T-helper 1 cell treated with Interleukin-12 subunit alpha and Interleukin-12 subunit beta and Interleukin-4 antibody, amounts not matched to agents 30 ng/mL and 1 ng/mL, for 36 hours (primary cell): ENCODE measurements around the gene SLC1A1. TPM values are rescaled to one million over a fixed set of nuclear protein-coding genes. Genes with fewer than 3 reads are reported as not detected.
"Not testable (repeated sequence)": the region's sequence is repeated elsewhere in the genome, so short reads cannot be mapped to it uniquely, and the experiment has no call there.

Experiments used
- intact Hi-C: fragments of 100-400 bp; cut with micrococcal nuclease; formaldehyde crosslinking; loops from one replicate; pipeline ENCODE4 v1.15.1; 2024
- total RNA-seq: library from RNA; stranded (reverse); gene quantifications from 2 replicates; pipeline ENCODE4 v1.2.3, GENCODE V29; 2022

Gene SLC1A1
- total RNA-seq, 1 donor from 2014 or later: 0.12 TPM

- intact Hi-C loops: no loop called here
These were observed 14.0 kb downstream of the SLC1A1 start for GRCh38 chr9:4504250-4504649.

DNA sequence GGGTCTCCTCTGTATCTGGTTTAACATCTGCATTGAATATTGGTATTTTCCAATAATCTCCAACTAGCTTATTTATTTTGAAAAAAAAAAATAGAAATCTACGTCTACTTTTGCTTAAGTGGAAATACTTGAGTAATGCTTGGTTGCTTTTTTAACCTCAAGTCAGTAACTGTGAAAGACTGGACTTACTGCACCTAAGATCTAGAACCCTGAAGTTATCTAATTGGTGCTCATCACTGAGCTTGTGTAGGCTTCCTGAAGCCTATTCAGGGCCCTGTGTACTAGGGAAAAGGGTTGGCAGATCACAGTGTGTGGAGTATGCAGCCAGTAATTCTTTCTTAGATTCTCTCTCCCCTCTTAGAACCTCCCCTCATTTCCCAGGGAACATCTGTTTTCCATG is 16.2 kb downstream of the SLC1A1 start:
- intact Hi-C loops: no loop called here

DNA sequence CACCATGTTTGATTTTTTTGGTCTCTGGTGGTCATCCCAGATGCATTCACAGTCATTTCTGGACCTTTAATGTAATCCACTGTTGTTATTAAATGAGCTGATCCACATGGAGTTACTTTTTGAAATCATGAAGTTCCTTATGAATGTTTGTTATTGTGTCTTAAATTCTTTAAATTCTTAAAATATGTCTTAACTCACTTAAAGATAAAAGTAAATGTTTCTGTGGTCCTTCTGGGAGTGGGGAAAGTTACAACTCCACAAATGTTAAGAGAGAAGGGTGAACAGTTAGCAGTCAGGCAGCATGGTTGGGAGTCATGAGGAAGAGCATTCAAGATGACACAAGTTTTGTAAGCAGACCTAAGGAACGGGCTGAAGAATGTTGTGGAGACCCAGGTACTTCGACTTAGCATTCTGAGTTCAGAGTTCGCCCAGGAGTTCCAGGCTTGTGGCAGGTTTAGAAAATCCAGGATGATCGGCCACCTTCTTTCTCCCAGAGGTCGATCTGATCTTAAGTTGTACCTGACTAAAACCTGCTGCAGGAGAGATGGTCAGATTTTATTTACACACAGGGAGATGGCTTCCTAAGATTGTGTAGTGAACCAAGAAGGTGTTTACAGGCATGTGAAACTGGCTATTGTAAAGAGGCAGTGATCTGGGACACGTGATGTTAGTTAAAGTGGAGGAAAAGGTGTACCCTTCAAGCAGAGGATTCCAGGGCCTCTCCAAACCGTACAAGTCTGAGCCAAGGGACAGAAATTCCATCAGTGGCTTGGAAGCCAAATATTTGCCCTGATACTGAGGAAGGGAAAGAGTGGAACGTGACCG is 17.2 kb downstream of the SLC1A1 start:
- intact Hi-C loops: no loop called here

DNA sequence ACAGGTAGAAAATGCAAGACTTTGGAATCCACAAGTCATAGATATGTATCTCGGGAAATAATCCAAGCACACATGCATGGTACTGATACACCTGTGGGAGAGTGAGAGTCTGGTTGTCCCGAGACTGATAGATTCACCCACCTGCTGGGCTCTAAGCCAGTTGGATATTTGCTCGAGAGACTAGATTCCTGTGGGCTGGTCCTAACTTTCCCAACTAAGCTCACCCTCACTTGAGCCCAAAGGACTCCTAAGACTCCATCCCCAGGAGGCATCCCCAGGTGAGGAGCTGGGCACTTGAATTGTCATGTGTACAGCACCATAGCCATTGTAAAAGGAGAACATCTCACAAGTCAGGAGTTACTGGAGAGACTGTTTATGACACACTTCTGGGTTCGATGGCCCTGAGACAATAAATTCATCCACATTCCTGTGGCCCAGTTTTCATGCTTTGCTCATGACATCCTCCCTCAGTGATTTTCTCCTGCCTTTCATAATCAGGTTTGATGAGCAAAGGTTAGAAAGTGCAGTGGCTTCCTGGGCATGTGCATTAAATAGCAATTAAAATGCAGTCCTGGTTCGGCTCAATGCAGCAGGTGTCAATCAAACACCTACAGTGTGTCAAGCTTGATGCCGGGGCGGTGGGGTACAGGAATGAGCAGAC is 18.1 kb downstream of the SLC1A1 start:
- intact Hi-C loops: no loop called here

- intact Hi-C loops: no loop called here
These were observed 18.8 kb downstream of the SLC1A1 start for GRCh38 chr9:4508907-4509589.

DNA sequence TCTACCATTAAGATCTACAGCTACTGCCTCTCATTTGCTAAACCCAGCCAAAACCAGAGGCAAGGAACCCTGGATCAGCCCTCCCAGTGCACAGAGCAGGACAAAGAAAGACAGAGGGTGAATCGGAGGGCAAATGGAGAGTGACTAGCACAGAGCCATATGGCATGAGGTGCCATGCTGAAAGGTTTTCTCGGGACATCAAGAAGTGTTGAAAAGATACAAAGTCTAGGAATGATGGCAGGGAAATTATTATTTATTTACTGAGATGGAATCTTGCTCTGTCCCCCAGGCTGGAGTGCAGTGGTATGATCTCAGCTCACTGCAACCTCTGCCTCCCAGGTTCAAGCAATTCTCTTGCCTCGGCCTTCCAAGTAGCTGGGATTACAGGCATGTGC is 19.3 kb downstream of the SLC1A1 start:
- intact Hi-C loops: no loop called here

GRCh38 chr9:4510546-4511322 is 20.5 kb downstream of the SLC1A1 start:
- intact Hi-C loops: no loop called here

DNA sequence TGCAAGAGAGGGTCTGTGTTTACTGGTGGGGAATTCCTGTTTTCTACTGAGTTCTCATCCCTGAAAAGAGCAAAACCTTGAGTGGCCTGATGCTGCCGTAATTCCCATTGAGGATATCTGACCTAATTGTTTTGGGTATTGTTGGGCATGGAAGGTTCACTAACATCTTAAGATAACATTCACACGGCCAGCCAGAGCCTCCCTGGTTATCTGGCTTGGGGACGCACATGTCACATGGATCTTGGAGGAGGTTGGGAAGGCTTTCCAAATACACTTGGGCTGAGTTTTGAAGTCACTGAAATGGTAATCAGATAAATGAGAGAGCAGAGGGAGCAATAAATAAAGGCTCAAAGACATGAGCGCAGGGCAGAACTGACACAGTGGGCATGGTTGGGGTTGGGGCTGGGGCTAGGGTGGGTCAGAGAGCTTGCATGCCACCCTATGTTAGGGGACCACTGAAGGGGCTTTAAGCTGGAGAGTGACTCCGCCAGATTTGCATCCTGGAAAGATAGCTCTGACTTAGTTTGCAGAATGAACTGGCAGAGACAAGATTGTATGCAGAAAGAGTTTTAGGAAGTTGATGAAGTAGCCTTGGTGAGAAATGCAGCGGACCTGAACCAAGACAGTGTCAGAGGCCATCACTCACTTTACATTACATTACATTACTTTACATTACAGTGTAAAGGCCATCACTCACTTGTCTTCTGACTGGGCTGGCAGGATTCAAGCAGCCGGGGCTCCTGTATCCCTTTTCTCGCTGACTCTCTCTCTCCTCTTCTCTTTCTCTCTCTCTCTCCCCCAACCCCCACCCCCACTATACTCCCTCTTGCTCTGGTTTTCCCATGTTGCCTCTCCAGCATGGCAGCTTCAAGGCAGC is 24.2 kb downstream of the SLC1A1 start:
- intact Hi-C loops: no loop called here

DNA sequence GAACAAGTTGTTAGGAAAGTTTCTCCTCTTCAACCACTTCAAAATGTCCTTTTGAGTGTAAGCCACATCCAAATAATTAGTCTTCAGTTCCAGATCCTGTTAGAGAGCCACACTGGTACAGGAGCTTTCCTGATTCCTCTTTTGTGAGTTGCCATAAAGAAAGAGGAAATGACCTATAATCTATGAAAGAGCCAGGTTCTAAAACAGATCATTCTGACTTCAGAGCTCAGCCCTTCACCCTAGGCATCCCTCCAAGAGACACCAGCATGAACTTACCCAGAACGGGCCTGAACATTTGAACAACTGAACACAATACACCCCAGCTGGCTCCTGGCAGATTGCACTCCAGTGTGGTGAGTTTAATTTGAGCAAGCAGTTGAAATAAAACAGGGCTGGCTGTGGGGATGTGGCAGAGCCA is 25.7 kb downstream of the SLC1A1 start:
- intact Hi-C loops: no loop called here

DNA sequence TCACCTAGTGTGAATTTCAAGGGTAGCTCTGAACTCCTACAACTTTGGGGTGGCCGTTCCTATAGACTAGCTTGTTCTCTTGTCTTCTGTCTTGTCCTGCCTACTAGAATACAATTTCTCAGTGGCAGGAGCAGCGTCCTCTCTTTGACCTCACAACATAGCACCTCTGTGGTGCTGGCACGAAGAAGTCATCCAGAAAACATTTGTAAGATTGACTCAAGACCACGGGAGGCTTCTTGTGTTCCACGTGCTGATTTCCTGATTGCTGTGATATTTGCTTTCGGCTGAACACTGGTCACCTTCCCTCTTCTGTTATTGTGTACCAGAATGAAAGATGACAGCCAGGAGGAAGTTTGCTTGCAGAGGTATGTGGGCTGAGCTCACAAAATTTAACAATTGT is 27.0 kb downstream of the SLC1A1 start:
- intact Hi-C loops: no loop called here

DNA sequence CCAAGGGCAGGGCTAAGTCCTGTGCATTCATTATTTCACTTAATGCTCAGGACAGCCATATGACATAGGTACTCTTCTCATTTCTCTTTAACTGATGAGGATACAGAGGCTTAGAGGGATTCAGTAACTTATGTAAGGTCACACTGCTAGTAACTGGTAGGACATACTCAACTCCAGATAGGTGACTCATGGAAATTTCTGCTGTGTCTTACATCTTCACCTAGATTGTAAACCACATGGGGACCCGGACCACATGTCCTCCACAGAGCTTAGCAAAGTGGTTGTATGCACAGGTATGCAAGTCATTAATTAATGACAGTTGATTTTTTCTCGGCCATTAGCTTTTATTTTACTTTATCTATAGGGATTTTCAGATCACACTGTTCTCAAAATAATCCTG is 29.3 kb downstream of the SLC1A1 start:
- intact Hi-C loops: no loop called here

DNA sequence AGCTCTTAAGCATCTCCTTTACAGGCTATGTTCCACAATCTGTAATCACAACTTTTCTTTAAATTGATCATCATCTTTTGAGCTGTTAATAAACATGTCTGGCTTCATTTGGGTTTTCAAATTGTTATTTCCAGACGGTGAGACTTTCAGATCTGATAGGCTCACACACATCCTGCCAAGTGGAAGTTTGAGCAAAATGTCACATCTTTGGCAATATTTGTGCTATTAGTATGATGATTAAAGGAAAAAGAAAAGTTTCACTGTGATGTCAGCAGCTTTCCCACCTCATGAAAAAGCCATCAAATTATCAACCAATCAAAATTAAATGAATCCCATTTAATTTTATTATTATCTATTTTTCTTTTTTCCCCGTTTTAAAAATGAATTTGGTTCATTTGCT is 29.8 kb downstream of the SLC1A1 start:
- intact Hi-C loops: no loop called here

DNA sequence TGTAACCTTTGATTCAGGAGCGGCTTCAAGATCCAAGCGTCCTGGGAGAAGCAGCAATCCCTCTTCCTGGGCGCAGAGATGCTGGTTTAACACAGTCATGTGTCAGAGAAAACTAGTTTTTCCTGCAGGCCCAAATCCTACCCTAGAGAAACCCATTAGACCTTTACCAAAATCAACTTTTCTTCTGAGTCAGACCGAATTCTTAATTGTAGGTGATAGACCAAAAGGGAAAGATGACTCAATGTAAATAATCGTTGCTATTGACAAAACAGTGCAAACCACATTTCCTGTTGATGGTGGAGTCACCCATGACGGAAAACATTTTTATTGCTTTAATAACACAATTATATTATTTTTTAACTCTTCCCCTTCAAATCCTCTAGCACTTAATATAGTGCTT is 40.1 kb downstream of the SLC1A1 start:
- intact Hi-C loops: no loop called here

- intact Hi-C loops: not testable (repeated sequence)
These were observed 40.6 kb downstream of the SLC1A1 start for GRCh38 chr9:4530831-4531230.

GRCh38 chr9:4531355-4531754 is 41.1 kb downstream of the SLC1A1 start:
- intact Hi-C loops: not testable (repeated sequence)

GRCh38 chr9:4533881-4534280 is 43.6 kb downstream of the SLC1A1 start:
- intact Hi-C loops: not testable (repeated sequence)

- intact Hi-C loops: not testable (repeated sequence)
These were observed 45.9 kb downstream of the SLC1A1 start for GRCh38 chr9:4536196-4536595.

GRCh38 chr9:4537581-4537980 is 47.3 kb downstream of the SLC1A1 start:
- intact Hi-C loops: no loop called here

- intact Hi-C loops: no loop called here
These were observed 47.8 kb downstream of the SLC1A1 start for GRCh38 chr9:4538107-4538506.

GRCh38 chr9:4538621-4539020 is 48.4 kb downstream of the SLC1A1 start:
- intact Hi-C loops: no loop called here

GRCh38 chr9:4540425-4540824 is 50.2 kb downstream of the SLC1A1 start:
- intact Hi-C loops: no loop called here
